Activated T-cell treated with anti-CD3 and anti-CD28 coated beads, Interleukin-2, amount 50 U/mL, for 24 hours (primary cell): ENCODE data around the gene GPR62.
A peak's percentile ranks its signal among the peaks of the same experiment; 100 is the strongest.

Experiments
- DNase-seq: peaks from one replicate; pipeline ENCODE4 v3.0.0-alpha.2; 2020
- H3K27ac Mint-ChIP-seq: 2 replicates; pipeline ENCODE4 v1.8.0; 2020; ENCODE audit warnings: mild to moderate bottlenecking, mixed read lengths
- H3K27me3 Mint-ChIP-seq: 2 replicates; pipeline ENCODE4 v1.8.0; 2020; ENCODE audit warnings: mixed read lengths
- H3K36me3 Mint-ChIP-seq: 2 replicates; pipeline ENCODE4 v1.8.0; 2020; ENCODE audit warnings: low read depth, mixed read lengths
- H3K4me1 Mint-ChIP-seq: 2 replicates; pipeline ENCODE4 v1.8.0; 2020; ENCODE audit warnings: low read depth, mixed read lengths
- H3K4me3 Mint-ChIP-seq: 2 replicates; pipeline ENCODE4 v1.8.0; 2020; ENCODE audit warnings: mild to moderate bottlenecking, moderate library complexity, mixed read lengths
- H3K9me3 Mint-ChIP-seq: 2 replicates; pipeline ENCODE4 v1.8.0; 2020; ENCODE audit warnings: mixed read lengths

The GPR62 gene

GRCh38 chr3:51968883-51969678, 13.9 kb downstream of the GPR62 start:
- no peaks in the 10 kb centered on the region for H3K27me3 Mint-ChIP-seq
- no peak for DNase-seq
- H3K4me3 Mint-ChIP-seq, result peak overlapping the region; percentile 33
- H3K36me3 Mint-ChIP-seq, result peaks cover 36% of the 10 kb centered on the region
- no peaks in the 10 kb centered on the region for H3K9me3 Mint-ChIP-seq
- H3K27ac Mint-ChIP-seq, result peak overlapping the region; percentile 32
- peaks cover 40% of the 10 kb centered on the region for H3K4me1 Mint-ChIP-seq

- DNase-seq, result no peak
- Mint-ChIP-seq H3K27me3 (no peaks in the 10 kb centered on the region), H3K27ac (no peak overlapping the region), H3K9me3 (no peaks in the 10 kb centered on the region), H3K36me3 (peaks cover 36% of the 10 kb centered on the region), H3K4me3 (no peak overlapping the region), H3K4me1 (peaks cover 47% of the 10 kb centered on the region)
Observed at GRCh38 chr3:51969841-51970240, 14.7 kb downstream of the GPR62 start.

- H3K36me3 Mint-ChIP-seq, result peaks cover 36% of the 10 kb centered on the region
- peaks cover 53% of the 10 kb centered on the region for H3K4me1 Mint-ChIP-seq
- H3K4me3 Mint-ChIP-seq, result peak overlapping the region; percentile 1
- no peak overlapping the region for H3K27ac Mint-ChIP-seq
- no peaks in the 10 kb centered on the region for H3K27me3 Mint-ChIP-seq
- no peaks in the 10 kb centered on the region for H3K9me3 Mint-ChIP-seq
- no peak for DNase-seq
Observed at GRCh38 chr3:51970606-51971300, 15.6 kb downstream of the GPR62 start.

- DNase-seq, result no peak
- Mint-ChIP-seq H3K27ac (no peak overlapping the region), H3K4me1 (peaks cover 55% of the 10 kb centered on the region), H3K9me3 (no peaks in the 10 kb centered on the region), H3K27me3 (no peaks in the 10 kb centered on the region), H3K36me3 (peaks cover 36% of the 10 kb centered on the region), H3K4me3 (peak overlapping the region; percentile 18)
Observed at GRCh38 chr3:51971350-51971749, 16.2 kb downstream of the GPR62 start.

GRCh38 chr3:51974277-51974962, 19.2 kb downstream of the GPR62 start:
- Mint-ChIP-seq H3K27me3 (no peaks in the 10 kb centered on the region), H3K27ac (peak overlapping the region; percentile 96), H3K36me3 (peaks cover 38% of the 10 kb centered on the region), H3K9me3 (no peaks in the 10 kb centered on the region), H3K4me3 (peak overlapping the region; percentile 93), H3K4me1 (peaks cover 52% of the 10 kb centered on the region)
- DNase-seq, result no peak

GRCh38 chr3:51974963-51975851, 20.0 kb downstream of the GPR62 start, which contains the start of gene ABHD14A:
TSS of gene ABHD14A (plus strand) at chr3:51975064. CDS start at chr3:51975136, 72 bp downstream.
- H3K36me3 Mint-ChIP-seq, result peaks cover 35% of the 10 kb centered on the region
- peak; percentile 84 for DNase-seq
- H3K27ac Mint-ChIP-seq, result peak within 1 kb of the TSS; percentile 96
- no peaks in the 10 kb centered on the region for H3K9me3 Mint-ChIP-seq
- H3K27me3 Mint-ChIP-seq, result no peaks in the 10 kb centered on the region
- peaks cover 51% of the 10 kb centered on the region for H3K4me1 Mint-ChIP-seq
- H3K4me3 Mint-ChIP-seq, result peak within 1 kb of the TSS; percentile 93

GRCh38 chr3:51975852-51976549, 20.8 kb downstream of the GPR62 start:
- Mint-ChIP-seq H3K9me3 (no peaks in the 10 kb centered on the region), H3K4me1 (peaks cover 49% of the 10 kb centered on the region), H3K27ac (peak overlapping the region; percentile 87), H3K4me3 (peak overlapping the region; percentile 93), H3K27me3 (no peaks in the 10 kb centered on the region), H3K36me3 (peaks cover 27% of the 10 kb centered on the region)
- DNase-seq, result no peak

- DNase-seq, result no peak
- Mint-ChIP-seq H3K4me3 (no peak overlapping the region), H3K27ac (peak overlapping the region; percentile 57), H3K4me1 (peaks cover 47% of the 10 kb centered on the region), H3K27me3 (no peaks in the 10 kb centered on the region), H3K9me3 (no peaks in the 10 kb centered on the region), H3K36me3 (peaks cover 21% of the 10 kb centered on the region)
Observed at GRCh38 chr3:51977446-51978142, 22.4 kb downstream of the GPR62 start.

GRCh38 chr3:51978143-51978502, 22.9 kb downstream of the GPR62 start:
- Mint-ChIP-seq H3K9me3 (no peaks in the 10 kb centered on the region), H3K27ac (peak overlapping the region; percentile 57), H3K27me3 (no peaks in the 10 kb centered on the region), H3K36me3 (peaks cover 23% of the 10 kb centered on the region), H3K4me1 (peaks cover 50% of the 10 kb centered on the region), H3K4me3 (no peak overlapping the region)
- DNase-seq, result no peak

- Mint-ChIP-seq H3K27ac (no peak overlapping the region), H3K27me3 (no peaks in the 10 kb centered on the region), H3K4me1 (peaks cover 55% of the 10 kb centered on the region), H3K4me3 (no peak overlapping the region), H3K36me3 (peaks cover 23% of the 10 kb centered on the region), H3K9me3 (no peaks in the 10 kb centered on the region)
- DNase-seq, result no peak
Observed at GRCh38 chr3:51980253-51980652, 25.1 kb downstream of the GPR62 start.

GRCh38 chr3:51982352-51982837, 27.2 kb downstream of the GPR62 start:
- H3K27ac Mint-ChIP-seq, result peak overlapping the region; percentile 95
- peak overlapping the region; percentile 89 for H3K4me3 Mint-ChIP-seq
- H3K27me3 Mint-ChIP-seq, result no peaks in the 10 kb centered on the region
- H3K4me1 Mint-ChIP-seq, result peaks cover 36% of the 10 kb centered on the region
- peak; percentile 59 for DNase-seq
- no peaks in the 10 kb centered on the region for H3K9me3 Mint-ChIP-seq
- peaks cover 27% of the 10 kb centered on the region for H3K36me3 Mint-ChIP-seq

GRCh38 chr3:51982838-51983577, 27.8 kb downstream of the GPR62 start, which contains the start of gene ACY1:
TSS of gene ACY1 (plus strand) at chr3:51983535. CDS start at chr3:51984065, 530 bp downstream.
- Mint-ChIP-seq H3K4me1 (peaks cover 32% of the 10 kb centered on the region), H3K9me3 (no peaks in the 10 kb centered on the region), H3K27me3 (no peaks in the 10 kb centered on the region), H3K36me3 (peaks cover 27% of the 10 kb centered on the region), H3K27ac (peak within 1 kb of the TSS; percentile 95), H3K4me3 (peak within 1 kb of the TSS; percentile 89)
- DNase-seq, result peak; percentile 87
